ENCODE results near the gene ZNF414.

Gene ZNF414

GRCh38 chr19:8539621-8540149 is 25.7 kb upstream of the ZNF414 start:
- H3K9ac ChIP-seq (ENCODE audit: low read depth in 1 of 2, low read length in 2 of 2): no peak overlapping the region
- H3K4me3 ChIP-seq (ENCODE audit: low read depth in 1 of 2, low read length in 2 of 2): no peak overlapping the region
- no peaks in the 10 kb centered on the region for H3K9me3 ChIP-seq (ENCODE audit: control insufficient read depth in 1 of 2, low read length in 2 of 2)
- no peak overlapping the region for H3K27ac ChIP-seq (ENCODE audit: low read depth, low read length)
- H3K27me3 ChIP-seq (ENCODE audit: control insufficient read depth in 1 of 2, insufficient read depth in 2 of 2, low read length in 2 of 2): no peaks in the 10 kb centered on the region
- no peaks in the 10 kb centered on the region for H3K4me1 ChIP-seq (ENCODE audit: control insufficient read depth in 1 of 2, insufficient read depth in 2 of 2, low read length in 2 of 2)
- peaks cover 0 to 5% of the 10 kb centered on the region in 2 donors for H3K36me3 ChIP-seq (ENCODE audit: control insufficient read depth in 1 of 2, insufficient read depth in 2 of 2, low read length in 2 of 2)

- H3K27ac ChIP-seq (ENCODE audit: low read depth, low read length): no peak overlapping the region
- peaks cover 0 to 5% of the 10 kb centered on the region in 2 donors for H3K4me1 ChIP-seq (ENCODE audit: control insufficient read depth in 1 of 2, insufficient read depth in 2 of 2, low read length in 2 of 2)
- H3K4me3 ChIP-seq (ENCODE audit: low read depth in 1 of 2, low read length in 2 of 2): no peak overlapping the region
- no peaks in the 10 kb centered on the region for H3K27me3 ChIP-seq (ENCODE audit: control insufficient read depth in 1 of 2, insufficient read depth in 2 of 2, low read length in 2 of 2)
- H3K9ac ChIP-seq (ENCODE audit: low read depth in 1 of 2, low read length in 2 of 2): no peak overlapping the region
- H3K36me3 ChIP-seq (ENCODE audit: control insufficient read depth in 1 of 2, insufficient read depth in 2 of 2, low read length in 2 of 2): peaks cover 0 to 5% of the 10 kb centered on the region in 2 donors
- H3K9me3 ChIP-seq (ENCODE audit: control insufficient read depth in 1 of 2, low read length in 2 of 2): no peaks in the 10 kb centered on the region
Observed at GRCh38 chr19:8537099-8537498, 23.1 kb upstream of the ZNF414 start.

- H3K27ac ChIP-seq (ENCODE audit: low read depth, low read length): no peak overlapping the region
- no peak overlapping the region for H3K9ac ChIP-seq (ENCODE audit: low read depth in 1 of 2, low read length in 2 of 2)
- H3K4me1 ChIP-seq (ENCODE audit: control insufficient read depth in 1 of 2, insufficient read depth in 2 of 2, low read length in 2 of 2): peaks cover 0 to 7% of the 10 kb centered on the region in 2 donors
- no peaks in the 10 kb centered on the region for H3K9me3 ChIP-seq (ENCODE audit: control insufficient read depth in 1 of 2, low read length in 2 of 2)
- no peaks in the 10 kb centered on the region for H3K27me3 ChIP-seq (ENCODE audit: control insufficient read depth in 1 of 2, insufficient read depth in 2 of 2, low read length in 2 of 2)
- H3K4me3 ChIP-seq (ENCODE audit: low read depth in 1 of 2, low read length in 2 of 2): no peak overlapping the region
- H3K36me3 ChIP-seq (ENCODE audit: control insufficient read depth in 1 of 2, insufficient read depth in 2 of 2, low read length in 2 of 2): peaks cover 0 to 8% of the 10 kb centered on the region in 2 donors
Observed at GRCh38 chr19:8536282-8536681, 22.3 kb upstream of the ZNF414 start.

- Histone ChIP-seq H3K9ac (ENCODE audit: low read depth in 1 of 2, low read length in 2 of 2) (no peak overlapping the region), H3K9me3 (ENCODE audit: control insufficient read depth in 1 of 2, low read length in 2 of 2) (no peaks in the 10 kb centered on the region), H3K27me3 (ENCODE audit: control insufficient read depth in 1 of 2, insufficient read depth in 2 of 2, low read length in 2 of 2) (no peaks in the 10 kb centered on the region), H3K4me3 (ENCODE audit: low read depth in 1 of 2, low read length in 2 of 2) (no peak overlapping the region), H3K4me1 (ENCODE audit: control insufficient read depth in 1 of 2, insufficient read depth in 2 of 2, low read length in 2 of 2) (peaks cover 12 to 16% of the 10 kb centered on the region in 2 donors), H3K36me3 (ENCODE audit: control insufficient read depth in 1 of 2, insufficient read depth in 2 of 2, low read length in 2 of 2) (peaks cover 0 to 21% of the 10 kb centered on the region in 2 donors), H3K27ac (ENCODE audit: low read depth, low read length) (no peak overlapping the region)
Observed at GRCh38 chr19:8532225-8532624, 18.3 kb upstream of the ZNF414 start.

GRCh38 chr19:8531470-8531869 is 17.5 kb upstream of the ZNF414 start:
- no peak overlapping the region for H3K4me3 ChIP-seq (ENCODE audit: low read depth in 1 of 2, low read length in 2 of 2)
- no peak overlapping the region for H3K9ac ChIP-seq (ENCODE audit: low read depth in 1 of 2, low read length in 2 of 2)
- no peaks in the 10 kb centered on the region for H3K9me3 ChIP-seq (ENCODE audit: control insufficient read depth in 1 of 2, low read length in 2 of 2)
- H3K36me3 ChIP-seq (ENCODE audit: control insufficient read depth in 1 of 2, insufficient read depth in 2 of 2, low read length in 2 of 2): peaks cover 0 to 24% of the 10 kb centered on the region in 2 donors
- H3K27me3 ChIP-seq (ENCODE audit: control insufficient read depth in 1 of 2, insufficient read depth in 2 of 2, low read length in 2 of 2): no peaks in the 10 kb centered on the region
- H3K27ac ChIP-seq (ENCODE audit: low read depth, low read length): no peak overlapping the region
- peaks cover 16 to 19% of the 10 kb centered on the region in 2 donors for H3K4me1 ChIP-seq (ENCODE audit: control insufficient read depth in 1 of 2, insufficient read depth in 2 of 2, low read length in 2 of 2)

- no peaks in the 10 kb centered on the region for H3K27me3 ChIP-seq (ENCODE audit: control insufficient read depth in 1 of 2, insufficient read depth in 2 of 2, low read length in 2 of 2)
- H3K4me1 ChIP-seq (ENCODE audit: control insufficient read depth in 1 of 2, insufficient read depth in 2 of 2, low read length in 2 of 2): peaks cover 16 to 19% of the 10 kb centered on the region in 2 donors
- no peak overlapping the region for H3K4me3 ChIP-seq (ENCODE audit: low read depth in 1 of 2, low read length in 2 of 2)
- peaks cover 0 to 25% of the 10 kb centered on the region in 2 donors for H3K36me3 ChIP-seq (ENCODE audit: control insufficient read depth in 1 of 2, insufficient read depth in 2 of 2, low read length in 2 of 2)
- no peak overlapping the region for H3K27ac ChIP-seq (ENCODE audit: low read depth, low read length)
- H3K9me3 ChIP-seq (ENCODE audit: control insufficient read depth in 1 of 2, low read length in 2 of 2): no peaks in the 10 kb centered on the region
- H3K9ac ChIP-seq (ENCODE audit: low read depth in 1 of 2, low read length in 2 of 2): no peak overlapping the region
Observed at GRCh38 chr19:8530061-8530679, 16.2 kb upstream of the ZNF414 start.

- no peaks in the 10 kb centered on the region for H3K9me3 ChIP-seq (ENCODE audit: control insufficient read depth in 1 of 2, low read length in 2 of 2)
- no peaks in the 10 kb centered on the region for H3K27me3 ChIP-seq (ENCODE audit: control insufficient read depth in 1 of 2, insufficient read depth in 2 of 2, low read length in 2 of 2)
- no peak overlapping the region for H3K9ac ChIP-seq (ENCODE audit: low read depth in 1 of 2, low read length in 2 of 2)
- peaks cover 0 to 25% of the 10 kb centered on the region in 2 donors for H3K36me3 ChIP-seq (ENCODE audit: control insufficient read depth in 1 of 2, insufficient read depth in 2 of 2, low read length in 2 of 2)
- H3K4me1 ChIP-seq (ENCODE audit: control insufficient read depth in 1 of 2, insufficient read depth in 2 of 2, low read length in 2 of 2): peaks cover 16 to 19% of the 10 kb centered on the region in 2 donors
- no peak overlapping the region for H3K4me3 ChIP-seq (ENCODE audit: low read depth in 1 of 2, low read length in 2 of 2)
- no peak overlapping the region for H3K27ac ChIP-seq (ENCODE audit: low read depth, low read length)
Observed at GRCh38 chr19:8529369-8530006, 15.5 kb upstream of the ZNF414 start.

GRCh38 chr19:8528500-8528899 is 14.5 kb upstream of the ZNF414 start:
- no peak overlapping the region for H3K9ac ChIP-seq (ENCODE audit: low read depth in 1 of 2, low read length in 2 of 2)
- H3K4me1 ChIP-seq (ENCODE audit: control insufficient read depth in 1 of 2, insufficient read depth in 2 of 2, low read length in 2 of 2): peaks cover 16 to 19% of the 10 kb centered on the region in 2 donors
- no peaks in the 10 kb centered on the region for H3K9me3 ChIP-seq (ENCODE audit: control insufficient read depth in 1 of 2, low read length in 2 of 2)
- no peaks in the 10 kb centered on the region for H3K27me3 ChIP-seq (ENCODE audit: control insufficient read depth in 1 of 2, insufficient read depth in 2 of 2, low read length in 2 of 2)
- peaks cover 0 to 25% of the 10 kb centered on the region in 2 donors for H3K36me3 ChIP-seq (ENCODE audit: control insufficient read depth in 1 of 2, insufficient read depth in 2 of 2, low read length in 2 of 2)
- no peak overlapping the region for H3K27ac ChIP-seq (ENCODE audit: low read depth, low read length)
- H3K4me3 ChIP-seq (ENCODE audit: low read depth in 1 of 2, low read length in 2 of 2): no peak overlapping the region

GRCh38 chr19:8526345-8527091 is 12.6 kb upstream of the ZNF414 start:
- no peaks in the 10 kb centered on the region for H3K9me3 ChIP-seq (ENCODE audit: control insufficient read depth in 1 of 2, low read length in 2 of 2)
- no peaks in the 10 kb centered on the region for H3K27me3 ChIP-seq (ENCODE audit: control insufficient read depth in 1 of 2, insufficient read depth in 2 of 2, low read length in 2 of 2)
- H3K4me1 ChIP-seq (ENCODE audit: control insufficient read depth in 1 of 2, insufficient read depth in 2 of 2, low read length in 2 of 2): peaks cover 12 to 16% of the 10 kb centered on the region in 2 donors
- peaks cover 0 to 24% of the 10 kb centered on the region in 2 donors for H3K36me3 ChIP-seq (ENCODE audit: control insufficient read depth in 1 of 2, insufficient read depth in 2 of 2, low read length in 2 of 2)
- peak overlapping the region; percentile 70 for H3K27ac ChIP-seq (ENCODE audit: low read depth, low read length)
- H3K9ac ChIP-seq (ENCODE audit: low read depth in 1 of 2, low read length in 2 of 2): peak overlapping the region; percentile 2 to 78
- H3K4me3 ChIP-seq (ENCODE audit: low read depth in 1 of 2, low read length in 2 of 2): peak overlapping the region; percentile 78 to 84

- H3K27ac ChIP-seq (ENCODE audit: low read depth, low read length): no peak overlapping the region
- H3K4me1 ChIP-seq (ENCODE audit: control insufficient read depth in 1 of 2, insufficient read depth in 2 of 2, low read length in 2 of 2): peaks cover 12 to 16% of the 10 kb centered on the region in 2 donors
- no peaks in the 10 kb centered on the region for H3K27me3 ChIP-seq (ENCODE audit: control insufficient read depth in 1 of 2, insufficient read depth in 2 of 2, low read length in 2 of 2)
- no peaks in the 10 kb centered on the region for H3K9me3 ChIP-seq (ENCODE audit: control insufficient read depth in 1 of 2, low read length in 2 of 2)
- H3K36me3 ChIP-seq (ENCODE audit: control insufficient read depth in 1 of 2, insufficient read depth in 2 of 2, low read length in 2 of 2): peaks cover 0 to 22% of the 10 kb centered on the region in 2 donors
- peak overlapping the region; percentile 72 to 79 for H3K9ac ChIP-seq (ENCODE audit: low read depth in 1 of 2, low read length in 2 of 2)
- H3K4me3 ChIP-seq (ENCODE audit: low read depth in 1 of 2, low read length in 2 of 2): peak overlapping the region; percentile 74 to 80
Observed at GRCh38 chr19:8525401-8525684, 11.4 kb upstream of the ZNF414 start.
